ENCODE measurements around the gene AATK. TPM values are rescaled to one million over a fixed set of nuclear protein-coding genes. Genes with fewer than 3 reads are reported as not detected.

The AATK gene
- total and polyA plus RNA-seq, 10 donors: 2.5 to 69.5 (median 20.1) TPM

DNA sequence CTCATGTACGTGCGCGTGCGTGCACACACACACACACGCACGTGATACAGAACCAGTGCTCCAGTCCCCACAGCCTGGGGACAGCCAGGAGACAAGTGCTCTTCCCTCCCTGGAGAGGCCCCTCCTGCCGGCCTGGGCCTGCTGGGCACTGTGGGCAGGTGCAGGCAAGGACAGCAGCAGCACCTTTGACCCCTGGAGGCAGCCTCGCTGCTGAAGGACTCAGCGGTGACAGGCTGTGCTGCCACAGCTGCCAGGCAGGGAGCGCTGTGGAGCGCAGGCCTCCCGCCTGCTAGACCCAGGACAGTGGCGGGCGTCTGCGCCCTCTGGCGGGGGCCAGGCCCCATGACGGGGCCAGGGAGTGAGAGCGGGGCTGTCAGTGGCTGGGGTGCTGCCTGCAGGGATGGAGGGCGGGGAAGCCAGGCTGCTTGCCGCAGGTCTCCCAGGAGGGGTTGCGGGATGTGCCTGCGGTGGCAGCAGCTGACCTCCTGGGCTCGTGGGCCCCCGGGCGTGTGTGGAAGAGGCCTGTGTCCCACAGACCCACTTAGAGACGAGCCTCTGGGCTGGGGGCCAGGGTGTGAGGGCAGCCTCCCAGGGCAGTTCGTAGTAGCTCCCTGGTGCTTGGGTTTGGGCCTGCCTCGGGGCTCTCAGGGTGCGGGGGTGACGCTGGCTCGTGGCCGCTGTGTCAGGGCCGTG is 64.3 kb downstream of the AATK start:
- Histone ChIP-seq H3K27me3 (replicated peaks in 1 of 7) (peaks cover 0 to 22% (median 0%) of the 10 kb centered on the region in 7 donors), H3K4me1 (peaks cover 5 to 49% (median 29%) of the 10 kb centered on the region in 6 donors), H3K27ac (no peak overlapping the region), H3K9me3 (no peaks in the 10 kb centered on the region), H3K36me3 (peaks cover 0 to 51% (median 1%) of the 10 kb centered on the region in 6 donors), H3K4me3 (no peak overlapping the region)
- intact Hi-C loops (cut with DNase I; ENCODE audit: low total_unique reads): no loop called here
- WGBS, 5 donors: 14 to 72% (median 39%) methylated on average over 9 to 33 of the region's 33 CpGs
- peak; percentile 98 for DNase-seq
- TF ChIP-seq POLR2AphosphoS5 (IDR thresholded peaks at IDR 0.05) (peak; percentile 69 to 87 (median 75)), POLR2A (IDR thresholded peaks at IDR 0.05) (no peak)
- TF ChIP-seq, protein P1, sequence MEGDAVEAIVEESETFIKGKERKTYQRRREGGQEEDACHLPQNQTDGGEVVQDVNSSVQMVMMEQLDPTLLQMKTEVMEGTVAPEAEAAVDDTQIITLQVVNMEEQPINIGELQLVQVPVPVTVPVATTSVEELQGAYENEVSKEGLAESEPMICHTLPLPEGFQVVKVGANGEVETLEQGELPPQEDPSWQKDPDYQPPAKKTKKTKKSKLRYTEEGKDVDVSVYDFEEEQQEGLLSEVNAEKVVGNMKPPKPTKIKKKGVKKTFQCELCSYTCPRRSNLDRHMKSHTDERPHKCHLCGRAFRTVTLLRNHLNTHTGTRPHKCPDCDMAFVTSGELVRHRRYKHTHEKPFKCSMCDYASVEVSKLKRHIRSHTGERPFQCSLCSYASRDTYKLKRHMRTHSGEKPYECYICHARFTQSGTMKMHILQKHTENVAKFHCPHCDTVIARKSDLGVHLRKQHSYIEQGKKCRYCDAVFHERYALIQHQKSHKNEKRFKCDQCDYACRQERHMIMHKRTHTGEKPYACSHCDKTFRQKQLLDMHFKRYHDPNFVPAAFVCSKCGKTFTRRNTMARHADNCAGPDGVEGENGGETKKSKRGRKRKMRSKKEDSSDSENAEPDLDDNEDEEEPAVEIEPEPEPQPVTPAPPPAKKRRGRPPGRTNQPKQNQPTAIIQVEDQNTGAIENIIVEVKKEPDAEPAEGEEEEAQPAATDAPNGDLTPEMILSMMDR (IDR thresholded peaks at IDR 0.05 in 8 of 11, conservative IDR thresholded peaks at IDR 0.05 in 3 of 11): peak; percentile 99 to 100 (median 100)

DNA sequence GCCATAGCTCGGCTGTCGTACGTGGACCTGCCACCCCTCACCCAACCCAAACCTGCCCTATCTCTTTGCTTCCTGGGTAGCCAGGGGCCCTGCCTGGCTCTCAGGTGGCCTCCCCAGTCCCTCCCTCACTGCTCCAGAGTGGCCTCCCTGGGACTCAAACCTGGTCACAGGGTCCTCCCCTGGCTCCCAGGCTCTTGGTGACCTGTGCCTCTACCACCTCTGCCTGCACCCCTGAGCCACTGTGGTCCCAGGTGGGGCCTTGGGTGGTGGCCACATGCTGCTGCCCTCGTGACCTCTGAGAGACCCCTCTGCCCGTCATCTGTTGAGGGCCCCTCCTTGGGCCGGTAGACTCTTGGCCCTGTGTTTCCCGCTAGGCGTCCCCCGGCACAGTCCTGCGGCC is 65.4 kb downstream of the AATK start:
- Histone ChIP-seq H3K9me3 (no peaks in the 10 kb centered on the region), H3K27me3 (replicated peaks in 1 of 7) (peaks cover 0 to 22% (median 0%) of the 10 kb centered on the region in 7 donors), H3K4me1 (peaks cover 9 to 60% (median 36%) of the 10 kb centered on the region in 6 donors), H3K36me3 (peaks cover 0 to 40% (median 1%) of the 10 kb centered on the region in 6 donors), H3K4me3 (no peak overlapping the region), H3K27ac (no peak overlapping the region)
- WGBS, 5 donors: 89 to 94% (median 93%) methylated on average over 9 to 10 of the region's 10 CpGs
- TF ChIP-seq POLR2AphosphoS5 (IDR thresholded peaks at IDR 0.05) (no peak), POLR2A (IDR thresholded peaks at IDR 0.05) (no peak)
- TF ChIP-seq, protein P1 (IDR thresholded peaks at IDR 0.05 in 8 of 11, conservative IDR thresholded peaks at IDR 0.05 in 3 of 11): no peak
- intact Hi-C loops (cut with DNase I; ENCODE audit: low total_unique reads): no loop called here
- no peak for DNase-seq

DNA sequence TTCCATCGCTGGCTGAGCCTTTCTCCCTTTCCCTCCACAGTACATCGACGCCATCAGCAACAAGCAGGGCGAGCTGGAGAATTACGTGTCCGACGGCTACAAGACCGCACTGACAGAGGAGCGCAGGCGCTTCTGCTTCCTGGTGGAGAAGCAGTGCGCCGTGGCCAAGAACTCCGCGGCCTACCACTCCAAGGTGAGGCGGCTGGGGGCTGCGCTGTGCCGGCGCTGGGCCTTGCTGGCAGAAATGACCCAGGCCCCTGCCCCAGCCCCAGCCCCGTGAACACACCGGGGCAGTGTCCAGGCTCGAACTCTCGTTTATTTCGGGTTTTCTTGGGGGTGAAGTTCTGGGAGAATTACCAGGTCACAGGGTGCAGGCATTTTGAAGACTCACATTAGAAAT is 66.1 kb downstream of the AATK start:
- 89 to 98% (median 94%) methylated on average over 23 of the region's 23 CpGs for WGBS, 5 donors
- H3K36me3 ChIP-seq: peaks cover 0 to 32% (median 1%) of the 10 kb centered on the region in 6 donors
- no peak overlapping the region for H3K27ac ChIP-seq
- no peaks in the 10 kb centered on the region for H3K9me3 ChIP-seq
- no peak for TF ChIP-seq POLR2A (IDR thresholded peaks at IDR 0.05)
- TF ChIP-seq POLR2AphosphoS5 (IDR thresholded peaks at IDR 0.05): no peak
- TF ChIP-seq, protein P1 (IDR thresholded peaks at IDR 0.05 in 8 of 11, conservative IDR thresholded peaks at IDR 0.05 in 3 of 11): no peak
- intact Hi-C loops (cut with DNase I; ENCODE audit: low total_unique reads): loop anchor here (10.0 kb wide), 2 partner anchors 75 to 105 kb away; partner anchors contain the start of gene CHMP6
- DNase-seq: no peak
- peaks cover 0 to 28% (median 0%) of the 10 kb centered on the region in 7 donors for H3K27me3 ChIP-seq (replicated peaks in 1 of 7)
- H3K4me1 ChIP-seq: peaks cover 12 to 67% (median 39%) of the 10 kb centered on the region in 6 donors
- no peak overlapping the region for H3K4me3 ChIP-seq

DNA sequence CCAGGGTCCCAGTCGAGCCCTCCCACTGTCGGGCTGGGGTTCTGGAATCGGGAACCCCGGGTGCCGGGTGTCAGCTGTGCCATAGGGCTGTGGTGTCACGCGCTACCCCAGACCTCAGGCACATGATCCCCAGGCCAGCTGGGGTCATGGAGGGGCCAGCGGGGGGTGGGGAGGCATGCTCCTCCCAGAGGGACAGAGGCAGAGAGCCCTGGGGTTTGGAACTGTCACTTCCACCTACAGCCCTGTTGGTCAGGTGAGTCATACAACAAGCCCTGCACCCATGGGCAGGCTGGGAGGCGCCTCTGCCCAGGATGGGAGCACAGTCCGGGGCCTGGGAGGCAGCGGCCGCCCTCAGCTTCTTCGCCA is 68.1 kb downstream of the AATK start:
- Histone ChIP-seq H3K36me3 (peaks cover 0 to 15% (median 1%) of the 10 kb centered on the region in 6 donors), H3K4me3 (peak overlapping the region in 2 of 8 donors; percentile 29 to 42), H3K9me3 (no peaks in the 10 kb centered on the region), H3K4me1 (peaks cover 12 to 68% (median 38%) of the 10 kb centered on the region in 6 donors), H3K27me3 (replicated peaks in 1 of 7) (peaks cover 0 to 31% (median 0%) of the 10 kb centered on the region in 7 donors), H3K27ac (peak overlapping the region in 3 of 8 donors; percentile 10 to 63 (median 36))
- 72 to 87% (median 73%) methylated on average over 8 to 13 of the region's 13 CpGs for WGBS, 5 donors
- no peak for DNase-seq
- TF ChIP-seq POLR2A (IDR thresholded peaks at IDR 0.05) (no peak), POLR2AphosphoS5 (IDR thresholded peaks at IDR 0.05) (peak in 1 of 3 donors; percentile 42)
- TF ChIP-seq, protein P1 (IDR thresholded peaks at IDR 0.05 in 8 of 11, conservative IDR thresholded peaks at IDR 0.05 in 3 of 11): no peak
- intact Hi-C loops (cut with DNase I; ENCODE audit: low total_unique reads): loop anchor here (10.0 kb wide), 2 partner anchors 73 to 103 kb away; partner anchors contain the start of gene CHMP6
